Subcutaneous adipose tissue (tissue), 4 donors: ENCODE measurements around the gene VSIG1. TPM values are rescaled to one million over a fixed set of nuclear protein-coding genes. Genes with fewer than 3 reads are reported as not detected.

Experiments
- total RNA-seq, 4 donors: library from RNA; depleted of rRNA; stranded (reverse); fragments of >200 nt; gene quantifications; one replicate each; pipeline ENCODE4 v1.1.0, GENCODE V29; 2016
- TF ChIP-seq, protein P1 (sequence below): fragments of 450-650 bp; IDR thresholded peaks from one replicate; pipeline ENCODE4 v1.5.1; 2016; ENCODE audit warnings: low read depth, mild to moderate bottlenecking, control low read depth, antibody characterized with exemption, moderate library complexity

VSIG1 gene
- total RNA-seq, 4 donors from 2014 or later = not detected

DNA sequence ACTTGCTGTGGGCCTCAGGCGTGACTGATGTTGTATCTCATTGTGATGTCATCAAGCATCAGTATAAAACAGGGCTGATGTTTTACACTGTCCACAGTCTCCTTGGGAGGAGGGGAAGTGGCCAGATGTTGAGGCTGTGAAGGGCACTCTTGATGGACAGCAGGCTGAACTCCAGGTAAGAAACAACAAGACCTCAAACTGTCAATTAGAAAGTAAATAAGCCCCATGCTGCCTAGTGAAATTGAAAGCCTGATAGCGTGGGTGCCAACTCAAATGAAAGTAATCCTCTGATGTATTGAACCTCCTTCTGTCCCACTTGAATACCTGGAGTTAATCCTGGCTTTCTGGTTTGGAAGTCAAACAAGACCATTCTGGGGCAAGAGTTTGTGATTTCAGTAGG, 19.7 kb downstream of the VSIG1 start:
- TF ChIP-seq, protein P1, sequence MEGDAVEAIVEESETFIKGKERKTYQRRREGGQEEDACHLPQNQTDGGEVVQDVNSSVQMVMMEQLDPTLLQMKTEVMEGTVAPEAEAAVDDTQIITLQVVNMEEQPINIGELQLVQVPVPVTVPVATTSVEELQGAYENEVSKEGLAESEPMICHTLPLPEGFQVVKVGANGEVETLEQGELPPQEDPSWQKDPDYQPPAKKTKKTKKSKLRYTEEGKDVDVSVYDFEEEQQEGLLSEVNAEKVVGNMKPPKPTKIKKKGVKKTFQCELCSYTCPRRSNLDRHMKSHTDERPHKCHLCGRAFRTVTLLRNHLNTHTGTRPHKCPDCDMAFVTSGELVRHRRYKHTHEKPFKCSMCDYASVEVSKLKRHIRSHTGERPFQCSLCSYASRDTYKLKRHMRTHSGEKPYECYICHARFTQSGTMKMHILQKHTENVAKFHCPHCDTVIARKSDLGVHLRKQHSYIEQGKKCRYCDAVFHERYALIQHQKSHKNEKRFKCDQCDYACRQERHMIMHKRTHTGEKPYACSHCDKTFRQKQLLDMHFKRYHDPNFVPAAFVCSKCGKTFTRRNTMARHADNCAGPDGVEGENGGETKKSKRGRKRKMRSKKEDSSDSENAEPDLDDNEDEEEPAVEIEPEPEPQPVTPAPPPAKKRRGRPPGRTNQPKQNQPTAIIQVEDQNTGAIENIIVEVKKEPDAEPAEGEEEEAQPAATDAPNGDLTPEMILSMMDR = no peak

DNA sequence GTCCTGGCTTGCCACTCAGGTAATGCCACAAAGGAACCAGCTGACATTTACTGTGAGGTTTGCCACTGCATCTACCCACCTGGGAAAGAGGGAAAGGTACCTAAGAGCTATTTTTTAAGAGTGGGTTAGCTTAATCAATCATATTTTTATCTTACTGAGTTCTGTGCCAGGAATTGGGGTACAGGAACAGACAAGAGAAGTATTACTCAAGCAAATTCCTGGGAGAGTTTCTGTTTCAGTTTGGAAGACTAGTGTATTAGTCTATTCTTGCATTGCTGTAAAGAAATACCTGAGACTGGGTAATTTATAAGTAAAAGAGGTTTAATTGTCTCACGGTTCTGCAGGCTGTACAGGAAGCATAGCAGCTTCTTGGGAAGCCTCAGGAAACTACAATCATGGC, 23.3 kb downstream of the VSIG1 start:
- TF ChIP-seq, protein P1 = no peak

DNA sequence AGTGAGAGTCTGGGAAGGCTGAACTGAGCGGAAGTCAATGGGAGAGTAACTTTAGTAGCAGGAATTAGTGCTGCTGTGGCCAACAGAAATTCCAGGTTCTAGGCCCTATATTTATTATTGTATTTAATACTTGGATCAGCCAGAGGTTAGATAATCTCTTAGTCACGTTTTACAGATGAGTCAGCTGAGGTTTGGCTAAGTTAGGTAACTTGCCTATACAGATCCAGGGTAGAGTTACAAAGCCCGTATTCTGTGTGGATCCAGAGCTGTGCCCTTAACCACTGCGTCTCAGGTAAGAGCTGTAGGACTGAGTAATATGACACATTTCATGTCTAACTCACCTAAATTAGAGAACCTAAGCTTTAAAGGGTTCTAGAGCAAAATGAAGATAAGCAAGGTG, 26.0 kb downstream of the VSIG1 start:
- TF ChIP-seq, protein P1 = no peak

DNA sequence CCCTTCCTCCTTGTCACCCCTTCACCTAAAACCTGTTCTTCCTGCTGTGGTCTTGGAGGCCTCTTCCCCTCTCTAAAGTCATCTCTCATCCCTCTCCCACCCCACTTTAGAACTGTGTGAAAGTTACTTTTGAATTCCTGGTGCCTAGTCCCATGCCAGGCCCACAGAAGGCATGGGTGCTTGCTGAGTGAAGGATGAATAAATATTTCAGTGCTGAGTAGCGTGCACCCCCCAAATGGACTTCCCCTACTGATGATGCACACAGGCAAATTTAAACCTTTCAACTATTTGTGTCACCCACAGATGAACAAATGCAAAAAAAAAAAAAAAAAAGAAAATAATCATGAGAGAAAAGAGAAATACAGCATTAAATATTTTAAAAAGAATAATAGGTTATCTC, 26.7 kb downstream of the VSIG1 start:
- TF ChIP-seq, protein P1 = no peak

DNA sequence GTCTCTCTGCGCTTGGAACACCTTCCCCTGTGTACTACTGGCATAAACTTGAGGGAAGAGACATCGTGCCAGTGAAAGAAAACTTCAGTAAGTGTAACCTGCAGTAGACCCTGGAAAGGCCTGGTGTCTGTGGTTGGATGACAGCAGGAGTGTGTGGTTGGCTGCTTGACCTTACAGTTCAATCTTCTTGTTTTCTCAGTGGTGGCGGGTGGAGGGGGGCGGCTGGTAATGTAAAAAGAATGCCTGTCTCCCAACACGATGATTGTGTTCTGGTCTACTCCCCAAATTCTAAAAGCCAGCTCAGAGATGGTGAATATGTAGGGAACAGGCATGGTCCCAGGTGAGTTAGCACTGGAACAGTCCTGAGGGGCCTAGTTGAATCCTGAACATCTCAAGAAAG, 27.9 kb downstream of the VSIG1 start:
- TF ChIP-seq, protein P1 = no peak

DNA sequence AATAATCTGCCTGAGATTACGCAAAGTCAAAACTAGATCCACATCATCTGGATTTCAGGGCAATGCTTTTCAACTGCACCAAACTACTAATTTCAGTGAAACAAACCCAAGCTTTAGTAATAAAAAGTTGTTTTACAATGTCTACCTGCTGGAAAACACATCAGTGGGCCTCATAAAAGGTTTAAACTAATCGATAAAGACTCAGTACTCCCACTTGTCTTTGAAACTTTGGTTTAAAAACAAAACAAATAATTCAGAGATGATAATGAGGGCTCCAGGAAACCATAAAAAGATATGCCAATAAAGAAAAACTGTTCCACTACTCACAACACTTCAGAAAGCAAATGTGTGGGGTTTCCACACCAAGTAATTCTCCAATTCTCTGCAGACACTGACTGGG, 36.2 kb downstream of the VSIG1 start:
- TF ChIP-seq, protein P1 = no peak

DNA sequence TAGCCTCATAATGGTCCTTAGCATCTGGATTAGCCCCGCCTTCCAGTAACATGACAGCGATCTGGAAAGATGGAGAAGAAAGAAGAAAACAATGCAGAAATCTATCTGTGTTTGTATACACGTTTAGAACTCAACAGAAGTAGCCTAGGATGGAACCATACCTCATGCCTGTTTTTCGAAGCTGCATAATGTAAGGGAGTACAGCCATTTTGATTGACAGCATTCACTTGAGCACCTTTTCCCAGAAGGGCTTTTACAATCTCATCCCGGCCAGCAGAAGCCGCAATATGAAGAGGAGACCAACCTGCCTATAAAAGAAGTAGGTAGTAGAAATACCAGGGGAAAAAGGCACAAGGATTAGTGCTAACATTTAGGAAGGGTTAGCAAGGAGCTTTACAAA, 42.9 kb downstream of the VSIG1 start:
- TF ChIP-seq, protein P1 = no peak

DNA sequence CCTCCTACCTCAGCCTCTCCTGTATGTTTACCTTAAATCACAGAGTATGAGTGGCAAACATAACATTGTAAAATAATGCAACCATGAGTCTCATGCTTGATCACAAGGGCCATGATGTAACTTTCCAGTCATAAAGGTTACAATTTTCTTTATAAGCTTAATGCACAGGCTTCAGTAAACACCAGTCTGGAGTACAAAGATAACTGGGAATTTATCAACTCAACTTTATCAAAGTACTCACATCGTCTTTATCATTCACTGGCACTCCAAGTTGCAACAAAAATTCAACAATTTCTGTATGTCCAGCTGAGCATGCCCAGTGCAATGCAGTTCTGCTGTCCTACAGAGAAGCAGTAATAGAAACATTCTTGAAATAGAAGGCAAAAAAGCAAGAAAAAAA, 43.6 kb downstream of the VSIG1 start:
- TF ChIP-seq, protein P1 = no peak
